Uterus (tissue), 2 donors: ENCODE measurements around the gene GGACT.

Experiments used
- POLR2A ChIP-seq, 2 donors: fragments of 450-650 bp; IDR thresholded peaks; one replicate each; pipeline ENCODE4 v1.6.1; 2016; ENCODE audit warnings: antibody characterized with exemption in 2 of 2, mild to moderate bottlenecking in 1 of 2, moderate library complexity in 1 of 2
- TF ChIP-seq, protein P1 (sequence below), 4 experiments: fragments of 200-600 bp in 2 of 4; fragments of 450-650 bp in 2 of 4; sonication (generic) in 2 of 4; IDR thresholded peaks; one replicate each; pipeline ENCODE4 v1.5.1; 2016 to 2019; ENCODE audit warnings: antibody characterized with exemption in 4 of 4, mild to moderate bottlenecking in 2 of 4, moderate library complexity in 1 of 4

DNA sequence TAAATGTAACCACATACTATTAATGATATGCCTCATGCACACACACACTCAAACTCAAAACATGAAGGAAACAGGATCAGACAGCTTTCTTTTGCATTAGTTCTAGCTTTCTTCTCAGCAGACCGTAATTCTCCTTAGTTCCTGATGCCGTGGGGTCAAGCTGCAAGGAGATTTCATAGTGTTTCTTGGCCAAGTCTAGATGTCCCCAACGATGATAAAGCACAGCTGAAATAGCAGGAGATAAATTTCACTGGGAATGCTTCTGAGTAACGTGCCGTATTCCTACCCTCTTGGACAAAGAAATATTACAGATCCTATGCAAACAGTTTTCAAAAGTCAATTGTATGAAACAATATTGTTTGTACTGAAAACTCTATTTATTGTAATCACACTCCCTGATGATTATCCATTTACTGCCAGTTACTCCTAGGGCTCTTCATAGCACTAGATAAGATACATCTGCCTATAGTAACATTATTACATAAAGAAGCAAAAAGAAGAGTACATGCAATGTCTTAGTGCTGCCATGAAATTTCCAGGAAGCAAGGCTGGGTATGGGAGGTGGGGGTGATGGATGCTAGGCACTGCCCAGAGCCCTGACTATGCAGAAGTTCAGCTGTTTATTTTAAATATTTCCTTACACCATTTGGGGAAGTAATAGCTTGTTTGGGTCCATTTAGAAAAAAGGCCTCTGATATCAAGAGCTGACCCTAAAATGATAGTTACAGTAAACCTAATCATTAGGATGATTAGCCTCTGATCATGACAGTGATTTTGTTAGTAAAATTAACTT, 16.5 kb upstream of the GGACT start:
- TF ChIP-seq, protein P1, sequence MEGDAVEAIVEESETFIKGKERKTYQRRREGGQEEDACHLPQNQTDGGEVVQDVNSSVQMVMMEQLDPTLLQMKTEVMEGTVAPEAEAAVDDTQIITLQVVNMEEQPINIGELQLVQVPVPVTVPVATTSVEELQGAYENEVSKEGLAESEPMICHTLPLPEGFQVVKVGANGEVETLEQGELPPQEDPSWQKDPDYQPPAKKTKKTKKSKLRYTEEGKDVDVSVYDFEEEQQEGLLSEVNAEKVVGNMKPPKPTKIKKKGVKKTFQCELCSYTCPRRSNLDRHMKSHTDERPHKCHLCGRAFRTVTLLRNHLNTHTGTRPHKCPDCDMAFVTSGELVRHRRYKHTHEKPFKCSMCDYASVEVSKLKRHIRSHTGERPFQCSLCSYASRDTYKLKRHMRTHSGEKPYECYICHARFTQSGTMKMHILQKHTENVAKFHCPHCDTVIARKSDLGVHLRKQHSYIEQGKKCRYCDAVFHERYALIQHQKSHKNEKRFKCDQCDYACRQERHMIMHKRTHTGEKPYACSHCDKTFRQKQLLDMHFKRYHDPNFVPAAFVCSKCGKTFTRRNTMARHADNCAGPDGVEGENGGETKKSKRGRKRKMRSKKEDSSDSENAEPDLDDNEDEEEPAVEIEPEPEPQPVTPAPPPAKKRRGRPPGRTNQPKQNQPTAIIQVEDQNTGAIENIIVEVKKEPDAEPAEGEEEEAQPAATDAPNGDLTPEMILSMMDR (IDR thresholded peaks at IDR 0.05), result no peak
- TF ChIP-seq POLR2A (IDR thresholded peaks at IDR 0.05), result no peak
